ENCODE results near the gene PADI1. TPM values are rescaled to one million over a fixed set of nuclear protein-coding genes. Genes with fewer than 3 reads are reported as not detected.

The PADI1 gene
- total RNA-seq, 1 experiment from 2014 or later = 0.24 TPM

- Histone ChIP-seq H3T11ph (ENCODE audit: low read length) (no peak overlapping the region), H2BK120ac (ENCODE audit: low read depth, low read length, poor library complexity, severe bottlenecking) (no peak overlapping the region), H2BK5ac (ENCODE audit: insufficient read length, low read length) (no peak overlapping the region), H3K4me2 (ENCODE audit: insufficient read depth, insufficient read length, low read length) (no peak overlapping the region), H4K8ac (replicated peaks; ENCODE audit: insufficient read length, low read depth, low read length) (no peak overlapping the region), H2BK20ac (ENCODE audit: low read depth, low read length, poor library complexity, severe bottlenecking) (no peak overlapping the region), H3K79me1 (ENCODE audit: insufficient read depth, low read depth, low read length, poor library complexity, severe bottlenecking) (no peaks in the 10 kb centered on the region), H3K9ac (ENCODE audit: extremely low read depth, insufficient read length, low read length) (no peak overlapping the region), H3K23ac (ENCODE audit: insufficient read length, low read depth, low read length) (no peak overlapping the region), H3K79me2 (ENCODE audit: insufficient read depth, low read length) (no peaks in the 10 kb centered on the region), H3K14ac (ENCODE audit: insufficient read depth, low read length) (no peak overlapping the region), H3K27ac (ENCODE audit: insufficient read length, low read depth, low read length) (no peak overlapping the region), H3K27me3 (ENCODE audit: insufficient read depth, low read length) (no peaks in the 10 kb centered on the region), H3K9me3 (ENCODE audit: control insufficient read depth, low read depth, low read length) (no peaks in the 10 kb centered on the region), H2AFZ (ENCODE audit: low read length) (no peak overlapping the region), H4K5ac (ENCODE audit: insufficient read length, low read depth, low read length) (no peak overlapping the region), H2BK15ac (ENCODE audit: low read depth, low read length) (no peak overlapping the region), H4K20me1 (ENCODE audit: control insufficient read depth, insufficient read depth, insufficient read length) (no peaks in the 10 kb centered on the region), H2BK12ac (ENCODE audit: insufficient read length, low read depth, low read length) (no peak overlapping the region), H3K4ac (ENCODE audit: low read depth, low read length) (no peak overlapping the region), H3K56ac (ENCODE audit: insufficient read length, low read depth, low read length) (no peak overlapping the region), H4K91ac (ENCODE audit: insufficient read length, low read depth, low read length) (no peak overlapping the region), H2AK5ac (ENCODE audit: insufficient read length, low read length) (no peak overlapping the region), H3K23me2 (ENCODE audit: insufficient read length, low read depth, low read length, poor library complexity, severe bottlenecking) (no peaks in the 10 kb centered on the region), H3K4me1 (ENCODE audit: insufficient read depth, low read length) (no peaks in the 10 kb centered on the region), H3K18ac (ENCODE audit: insufficient read length, low read depth, low read length) (no peak overlapping the region)
- Mint-ChIP-seq H3K4me3 (no peak overlapping the region), H3K4me1 (peaks cover 0 to 2% of the 10 kb centered on the region in 2 experiments; a peak in 1 of 4 replicates), H3K9me3 (peaks cover 4 to 5% of the 10 kb centered on the region in 2 experiments; a peak in 4 of 5 replicates), H3K36me3 (ENCODE audit: insufficient read depth in 1 of 3, low read depth in 3 of 3) (peaks cover 0 to 5% (median 0%) of the 10 kb centered on the region in 3 experiments; a peak in 2 of 7 replicates), H3K27ac (no peak overlapping the region), H3K27me3 (ENCODE audit: low read depth) (no peaks in the 10 kb centered on the region)
- no peak for DNase-seq
- WGBS (ENCODE audit: extremely low coverage, insufficient read length, low lambda C conversion rate) = no CpG with 5 or more reads among the region's 9 CpGs
- TF ChIP-seq CTCF (conservative IDR thresholded peaks at IDR 0.05) = no peak
These were observed 53.3 kb downstream of the PADI1 start for GRCh38 chr1:17258116-17258757.

All from H9 (cell line).